Gastroesophageal sphincter (tissue), 4 donors: Measurements from ENCODE around the gene PARVG. TPM values are rescaled to one million over a fixed set of nuclear protein-coding genes. Genes with fewer than 3 reads are reported as not detected.

Experiments used
- ATAC-seq: fragments of 150-250 bp; one replicate; pipeline ENCODE4 v1.9.1; 2016; ENCODE audit warnings: mild to moderate bottlenecking, moderate library complexity
- H3K27ac ChIP-seq, 4 donors: fragments of 200-600 bp; sonication (generic) in 3 of 4; 1 replicate in 3 of 4; 2 replicates in 1 of 4; pipeline ENCODE4 v1.5.1; 2016 to 2019
- H3K27me3 ChIP-seq: fragments of 200-600 bp; sonication (generic); one replicate; pipeline ENCODE4 v1.5.1; 2019
- H3K36me3 ChIP-seq, 2 donors: fragments of 200-600 bp; sonication (generic); one replicate each; pipeline ENCODE4 v1.5.1; 2019; ENCODE audit warnings: control low read depth in 1 of 2
- H3K4me1 ChIP-seq, 3 donors: fragments of 200-600 bp; sonication (generic); 1 replicate in 2 of 3; 2 replicates in 1 of 3; pipeline ENCODE4 v1.5.1; 2016 to 2019; ENCODE audit warnings: control low read depth in 2 of 3
- H3K4me3 ChIP-seq, 2 donors: fragments of 200-600 bp; sonication (generic); one replicate each; pipeline ENCODE4 v1.5.1; 2019; ENCODE audit warnings: mild to moderate bottlenecking in 1 of 2, moderate library complexity in 1 of 2
- H3K9me3 ChIP-seq, 3 donors: fragments of 200-600 bp; sonication (generic); one replicate each; pipeline ENCODE4 v1.5.1; 2017 to 2019; ENCODE audit warnings: control low read depth in 2 of 3
- CTCF ChIP-seq, 4 experiments: fragments of 200-600 bp in 2 of 4; fragments of 450-650 bp in 2 of 4; sonication (generic) in 1 of 4; IDR thresholded peaks; one replicate each; pipeline ENCODE4 v1.5.1; 2017 to 2019; ENCODE audit warnings: antibody characterized with exemption in 4 of 4, mild to moderate bottlenecking in 2 of 4, moderate library complexity in 2 of 4
- EP300 ChIP-seq: sonication (generic); formaldehyde crosslinking; IDR thresholded peaks from one replicate; pipeline ENCODE4 v1.6.1; 2017; ENCODE audit warnings: antibody characterized with exemption, mild to moderate bottlenecking
- POLR2A ChIP-seq, 2 donors: fragments of 450-650 bp; IDR thresholded peaks; one replicate each; pipeline ENCODE4 v1.6.1; 2017; ENCODE audit warnings: antibody characterized with exemption in 2 of 2, mild to moderate bottlenecking in 2 of 2, moderate library complexity in 1 of 2
- POLR2AphosphoS5 ChIP-seq: sonication (generic); formaldehyde crosslinking; IDR thresholded peaks from one replicate; pipeline ENCODE4 v1.6.1; 2017; ENCODE audit warnings: antibody characterized with exemption
- WGBS, 2 donors: methylation state at CpG; one replicate each; pipeline ENCODE4 v1.1.5; 2018; ENCODE audit warnings: low coverage in 1 of 2; 5-methylcytosine and 5-hydroxymethylcytosine counted together
- total RNA-seq, 4 donors: library from RNA; depleted of rRNA; stranded (reverse); fragments of >200 nt; gene quantifications; one replicate each; pipeline ENCODE4 v1.1.0, GENCODE V29; 2016

The PARVG gene
- total RNA-seq, 4 donors from 2014 or later: 7.0 to 18.2 (median 11.3) TPM

- TF ChIP-seq EP300 (no peak), POLR2AphosphoS5 (no peak), CTCF (IDR thresholded peaks at IDR 0.05) (no peak), POLR2A (IDR thresholded peaks at IDR 0.05) (no peak)
- Histone ChIP-seq H3K4me1 (no peaks in the 10 kb centered on the region), H3K9me3 (no peaks in the 10 kb centered on the region), H3K36me3 (no peaks in the 10 kb centered on the region), H3K4me3 (peak overlapping the region in 1 of 2 donors; percentile 39), H3K27ac (peak overlapping the region in 3 of 4 donors; percentile 11 to 66 (median 15)), H3K27me3 (peaks cover 40% of the 10 kb centered on the region)
- ATAC-seq: no peak
- no CpG with 5 or more reads among the region's 17 CpGs for WGBS, 2 donors
Observed at GRCh38 chr22:44181912-44182587, 1.3 kb downstream of the PARVG start.

GRCh38 chr22:44182588-44183286, 2.0 kb downstream of the PARVG start:
- Histone ChIP-seq H3K27me3 (peaks cover 47% of the 10 kb centered on the region), H3K36me3 (no peaks in the 10 kb centered on the region), H3K4me3 (peak overlapping the region in 1 of 2 donors; percentile 39), H3K27ac (peak overlapping the region in 1 of 4 donors; percentile 66), H3K9me3 (no peaks in the 10 kb centered on the region), H3K4me1 (no peaks in the 10 kb centered on the region)
- peak; percentile 54 for ATAC-seq
- WGBS, 2 donors: 94% methylated on average over 3 of the region's 17 CpGs; no CpG with 5 or more reads in 1 of the 2 donors
- TF ChIP-seq EP300 (no peak), CTCF (IDR thresholded peaks at IDR 0.05) (no peak), POLR2AphosphoS5 (no peak), POLR2A (IDR thresholded peaks at IDR 0.05) (no peak)

- no peak for ATAC-seq
- no CpG with 5 or more reads among the region's 8 CpGs for WGBS, 2 donors
Observed at GRCh38 chr22:44183287-44183588, 2.5 kb downstream of the PARVG start.

GRCh38 chr22:44184006-44184405, 3.3 kb downstream of the PARVG start:
- H3K27me3 ChIP-seq: peaks cover 58% of the 10 kb centered on the region
- 79 to 83% methylated on average over 2 to 3 of the region's 4 CpGs for WGBS, 2 donors

More at GRCh38 chr22:44183287-44183588, 2.5 kb downstream of the PARVG start:
- Histone ChIP-seq H3K27me3 (peaks cover 51% of the 10 kb centered on the region), H3K4me3 (peak overlapping the region in 1 of 2 donors; percentile 39), H3K27ac (no peak overlapping the region), H3K9me3 (no peaks in the 10 kb centered on the region), H3K36me3 (no peaks in the 10 kb centered on the region), H3K4me1 (no peaks in the 10 kb centered on the region)
- TF ChIP-seq EP300 (no peak), POLR2AphosphoS5 (no peak), POLR2A (IDR thresholded peaks at IDR 0.05) (no peak), CTCF (IDR thresholded peaks at IDR 0.05) (no peak)

More at GRCh38 chr22:44184006-44184405, 3.3 kb downstream of the PARVG start:
- Histone ChIP-seq H3K27ac (no peak overlapping the region), H3K9me3 (no peaks in the 10 kb centered on the region), H3K4me3 (no peak overlapping the region), H3K36me3 (no peaks in the 10 kb centered on the region), H3K4me1 (no peaks in the 10 kb centered on the region)
- no peak for TF ChIP-seq POLR2A (IDR thresholded peaks at IDR 0.05)
- TF ChIP-seq POLR2AphosphoS5: no peak
- TF ChIP-seq CTCF (IDR thresholded peaks at IDR 0.05): no peak
- no peak for TF ChIP-seq EP300
- no peak for ATAC-seq
